ENCODE measurements around the gene ABAT.

ABAT gene

GRCh38 chr16:8717892-8718415 is 43.5 kb downstream of the ABAT start:
- DNase-seq (ENCODE audit: low read depth): no peak

DNA sequence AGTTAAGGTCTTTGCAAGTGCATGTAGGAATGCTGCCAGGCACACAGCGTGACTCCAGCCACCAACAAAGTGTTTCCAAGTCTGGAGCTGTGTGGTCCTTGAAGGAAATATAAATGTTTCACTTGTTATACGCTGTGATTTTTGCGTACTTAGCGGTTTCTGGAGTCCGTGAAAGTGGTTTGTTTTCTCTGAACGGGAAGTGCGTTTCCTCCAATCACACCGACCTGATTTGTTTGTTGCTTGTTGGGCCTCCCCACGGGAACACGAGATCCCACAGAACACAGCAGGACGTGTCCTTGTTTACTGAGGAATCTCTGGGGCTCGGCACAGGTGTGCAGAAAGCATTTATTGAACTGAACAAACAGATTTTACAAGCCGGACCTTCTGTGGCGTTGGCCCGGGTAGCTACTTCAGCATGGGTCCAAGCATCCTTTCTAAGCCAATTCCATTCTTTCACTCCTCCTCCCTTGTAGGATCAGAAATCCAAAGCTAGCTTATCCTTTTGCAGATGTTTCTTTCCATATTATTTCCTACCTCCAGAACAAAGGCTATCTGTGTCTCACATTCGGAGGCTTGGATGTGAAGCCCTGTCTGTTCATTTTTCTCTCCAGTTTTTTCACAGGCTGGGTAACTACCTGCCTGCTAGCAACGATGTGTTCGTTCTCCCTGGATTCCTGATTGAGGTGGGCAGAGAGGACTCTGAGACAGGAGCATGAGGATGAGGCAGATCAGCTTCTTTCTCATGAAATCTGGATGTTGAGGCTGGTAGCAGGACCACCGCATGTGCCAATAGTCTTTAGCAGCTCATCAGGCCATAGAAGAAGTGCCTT is 44.6 kb downstream of the ABAT start:
- DNase-seq (ENCODE audit: low read depth): no peak

- DNase-seq (ENCODE audit: low read depth): no peak
Measured at GRCh38 chr16:8720080-8720966, 45.9 kb downstream of the ABAT start.

DNA sequence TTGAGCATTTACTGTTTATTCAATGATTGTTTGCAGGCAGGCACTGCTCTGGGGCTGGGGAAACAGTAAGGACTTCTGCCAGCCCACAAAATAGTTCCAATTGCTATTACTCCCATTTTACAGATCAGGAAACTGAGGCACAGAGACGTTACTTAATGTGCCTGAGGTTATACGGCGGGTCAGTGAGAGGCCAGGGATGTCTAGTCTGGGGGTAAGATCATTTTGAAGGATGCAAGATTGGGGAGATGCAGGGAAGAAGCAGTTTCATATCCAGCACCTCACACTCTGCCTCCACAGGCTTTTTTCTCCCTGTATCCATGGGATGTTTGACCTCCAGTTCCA is 46.5 kb downstream of the ABAT start:
- no peak for DNase-seq (ENCODE audit: low read depth)

DNA sequence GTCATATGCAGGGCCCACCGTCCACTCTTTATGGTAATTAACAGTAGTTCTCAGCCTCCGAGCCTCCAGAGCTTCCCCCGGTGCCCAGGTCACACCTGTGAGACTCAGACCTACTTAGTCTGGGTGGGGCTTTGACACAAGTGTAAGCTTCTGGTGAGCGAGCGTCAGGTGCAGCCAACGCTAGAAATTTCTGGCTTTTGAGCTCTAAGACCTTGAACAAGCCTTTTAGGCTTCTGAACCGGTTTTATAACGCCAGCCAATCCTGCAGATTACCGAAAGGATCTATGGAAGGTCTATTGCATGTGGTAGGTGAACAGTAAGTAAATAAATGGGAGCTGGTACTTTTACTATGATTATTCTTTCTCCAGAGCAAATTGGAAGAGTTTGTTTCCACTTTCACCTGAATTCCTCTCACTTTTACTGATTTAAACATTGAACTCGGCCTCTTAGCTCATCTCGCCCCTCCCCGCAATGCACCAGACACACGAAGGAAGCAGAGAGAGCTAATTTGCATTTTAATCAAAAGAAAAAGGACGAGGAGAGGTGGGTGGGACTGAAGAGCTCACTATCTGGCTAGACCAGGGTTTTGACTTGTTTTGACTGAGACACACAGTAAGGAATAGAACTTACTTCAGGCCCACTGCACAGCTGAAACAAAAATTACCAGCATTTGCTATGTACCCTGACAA is 47.1 kb downstream of the ABAT start:
- DNase-seq (ENCODE audit: low read depth): no peak

GRCh38 chr16:8722025-8722348 is 47.6 kb downstream of the ABAT start:
- no peak for DNase-seq (ENCODE audit: low read depth)

DNA sequence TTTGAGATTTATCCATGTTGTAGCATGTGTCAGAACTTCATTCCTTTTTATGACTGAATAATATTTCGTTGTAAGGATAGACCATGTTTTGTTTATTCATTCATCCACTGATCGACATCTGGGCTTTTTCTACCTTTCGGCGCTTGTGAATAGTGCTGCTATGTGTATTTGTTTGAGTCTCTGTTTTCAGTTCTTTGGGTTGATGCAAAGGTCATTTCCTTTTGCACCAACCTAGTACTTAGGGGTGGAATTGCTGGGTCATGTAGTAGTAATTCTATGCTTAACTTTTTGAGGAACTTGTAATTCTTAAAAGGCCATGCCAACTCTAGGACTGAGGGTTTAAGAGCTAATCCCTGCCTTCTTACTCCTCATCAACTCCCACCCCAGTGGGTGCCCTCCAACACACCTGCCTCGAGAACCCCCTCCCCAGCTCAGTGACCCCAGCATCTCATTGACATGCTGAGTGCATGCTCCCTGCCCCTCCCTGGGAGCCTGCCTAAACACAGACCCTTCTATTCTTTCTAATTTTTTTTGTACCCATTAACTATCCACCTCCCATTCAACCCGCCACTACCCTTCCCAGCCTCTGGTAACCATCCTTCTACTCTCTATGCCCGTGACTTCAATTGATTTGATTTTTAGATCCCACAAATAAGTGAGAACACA is 51.2 kb downstream of the ABAT start:
- no peak for DNase-seq (ENCODE audit: low read depth)

- DNase-seq (ENCODE audit: low read depth): no peak
Measured at GRCh38 chr16:8727131-8727806, 52.9 kb downstream of the ABAT start.

- DNase-seq (ENCODE audit: low read depth): no peak
Measured at GRCh38 chr16:8727857-8728618, 53.6 kb downstream of the ABAT start.

DNA sequence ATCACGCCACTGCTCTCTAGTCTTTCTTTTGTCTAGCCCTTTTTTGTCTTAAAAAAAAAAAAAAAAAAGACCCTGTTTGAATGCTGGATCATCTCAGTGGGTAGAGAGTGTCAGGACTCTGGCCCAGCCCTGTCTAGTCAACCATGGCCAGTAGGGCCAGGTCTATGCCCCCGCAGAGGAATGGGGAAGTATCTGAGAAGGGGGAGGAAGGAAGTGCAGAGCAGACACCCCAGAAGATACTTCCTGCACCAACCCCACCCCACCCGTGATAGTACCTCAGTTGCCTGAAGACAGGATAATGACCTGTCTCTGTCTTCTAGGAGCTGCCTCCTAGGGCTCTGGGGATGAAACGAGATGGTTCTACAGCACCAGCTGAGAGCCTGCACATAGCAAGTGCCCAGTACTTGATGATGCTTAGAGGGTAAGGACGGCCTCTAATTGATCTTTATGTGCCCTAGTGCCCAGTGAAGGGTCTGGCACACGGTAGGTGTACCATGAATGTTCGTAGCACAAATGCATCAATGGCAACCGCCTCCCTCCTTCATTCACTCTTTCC is 55.4 kb downstream of the ABAT start:
- no peak for DNase-seq (ENCODE audit: low read depth)

GRCh38 chr16:8730335-8730915 is 56.0 kb downstream of the ABAT start:
- no peak for DNase-seq (ENCODE audit: low read depth)

- no peak for DNase-seq (ENCODE audit: low read depth)
Measured at GRCh38 chr16:8733849-8734540, 59.6 kb downstream of the ABAT start.

DNA sequence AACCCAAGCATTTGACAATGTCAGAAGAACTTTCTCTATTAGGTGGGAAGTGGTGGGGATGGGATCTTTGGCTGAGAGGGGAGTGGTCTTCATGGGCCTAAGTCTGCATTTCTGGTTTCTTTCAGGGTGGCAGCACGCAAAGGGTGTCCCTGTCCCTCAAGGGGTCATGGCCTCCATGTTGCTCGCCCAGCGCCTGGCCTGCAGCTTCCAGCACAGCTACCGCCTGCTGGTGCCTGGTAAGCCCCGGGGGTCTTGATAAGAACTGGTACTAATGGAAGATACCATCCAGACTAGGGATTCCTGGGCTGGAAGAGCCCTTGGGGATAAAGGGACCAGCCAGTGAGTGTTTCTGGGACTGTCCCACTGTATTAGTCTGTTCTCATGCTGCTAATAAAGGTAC is 61.2 kb downstream of the ABAT start:
- no peak for DNase-seq (ENCODE audit: low read depth)

DNA sequence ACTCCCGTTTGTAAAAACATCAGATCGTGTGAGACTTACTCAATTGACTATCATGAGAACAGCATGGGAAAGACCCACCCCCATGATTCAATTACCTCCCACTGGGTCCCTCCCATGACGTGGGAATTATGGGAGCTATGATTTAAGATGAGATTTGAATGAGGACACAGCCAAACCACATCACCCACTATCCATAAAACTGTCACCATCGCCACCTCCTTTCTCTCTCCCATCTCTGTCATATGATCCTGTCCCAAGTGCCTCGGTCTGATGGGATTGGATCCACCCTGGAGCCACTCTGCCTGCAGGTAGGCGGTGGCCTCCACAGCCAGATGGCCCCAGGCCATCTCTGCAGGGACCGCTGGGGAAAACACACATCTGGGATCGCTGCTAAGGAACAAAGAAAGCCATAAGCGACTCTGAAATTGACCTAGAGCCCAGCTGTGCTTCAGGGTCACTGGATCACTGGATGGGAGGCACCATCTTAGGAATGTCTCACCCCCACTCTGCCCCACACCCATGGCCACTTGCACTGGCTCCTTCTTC is 61.8 kb downstream of the ABAT start:
- no peak for DNase-seq (ENCODE audit: low read depth)

DNA sequence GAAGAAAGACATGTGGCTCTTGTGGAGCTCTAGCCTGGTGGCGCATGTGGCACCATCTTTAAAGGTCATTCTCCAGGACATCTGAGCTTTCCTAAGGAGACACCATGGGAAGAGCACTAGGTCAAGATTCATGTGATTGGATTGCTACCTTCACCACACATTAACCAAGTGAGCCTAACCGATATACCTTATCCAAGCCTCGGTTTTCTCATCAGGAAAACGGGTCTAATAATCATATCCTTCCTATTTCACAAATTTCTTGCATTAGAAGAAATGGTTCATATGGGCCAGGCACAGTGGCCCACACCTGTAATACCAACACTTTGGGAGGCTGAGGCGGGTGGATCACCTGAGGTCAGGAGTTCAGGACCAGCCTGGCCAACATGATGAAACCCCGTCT is 64.7 kb downstream of the ABAT start:
- DNase-seq (ENCODE audit: low read depth): no peak

DNA sequence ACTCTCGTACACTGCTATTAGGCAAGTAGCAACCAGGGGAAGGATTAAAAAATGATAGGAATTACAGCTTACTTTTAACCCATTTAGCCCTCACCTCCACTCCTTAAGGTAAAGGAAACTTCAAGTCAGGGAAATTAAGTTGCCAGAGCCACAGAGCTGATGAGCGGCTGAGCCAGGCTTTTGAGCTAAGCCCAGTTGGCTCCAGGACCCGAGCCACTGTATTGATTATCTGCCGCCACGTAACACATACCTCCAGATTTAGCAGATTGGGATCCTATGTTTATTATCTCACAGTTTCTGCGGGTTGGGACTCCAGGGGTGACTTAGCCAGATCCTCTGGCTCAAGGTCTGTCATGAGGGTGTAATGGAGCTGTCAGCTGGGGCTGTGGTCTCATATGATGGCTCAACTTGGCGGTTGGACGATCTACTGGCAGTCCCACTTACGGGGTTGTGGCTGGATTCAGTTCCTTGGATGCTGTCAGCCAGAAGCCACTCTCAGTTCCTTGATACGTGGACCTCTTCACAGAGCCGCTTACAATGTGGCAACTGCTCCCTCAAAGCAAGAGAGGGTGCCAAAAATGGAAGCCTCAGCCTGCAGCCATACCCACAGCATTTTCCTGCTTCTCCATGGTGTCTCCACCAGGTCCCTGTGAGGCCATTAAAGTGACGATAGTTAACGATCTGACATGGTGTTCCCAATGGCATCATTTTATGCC is 65.7 kb downstream of the ABAT start:
- DNase-seq (ENCODE audit: low read depth): no peak

DNA sequence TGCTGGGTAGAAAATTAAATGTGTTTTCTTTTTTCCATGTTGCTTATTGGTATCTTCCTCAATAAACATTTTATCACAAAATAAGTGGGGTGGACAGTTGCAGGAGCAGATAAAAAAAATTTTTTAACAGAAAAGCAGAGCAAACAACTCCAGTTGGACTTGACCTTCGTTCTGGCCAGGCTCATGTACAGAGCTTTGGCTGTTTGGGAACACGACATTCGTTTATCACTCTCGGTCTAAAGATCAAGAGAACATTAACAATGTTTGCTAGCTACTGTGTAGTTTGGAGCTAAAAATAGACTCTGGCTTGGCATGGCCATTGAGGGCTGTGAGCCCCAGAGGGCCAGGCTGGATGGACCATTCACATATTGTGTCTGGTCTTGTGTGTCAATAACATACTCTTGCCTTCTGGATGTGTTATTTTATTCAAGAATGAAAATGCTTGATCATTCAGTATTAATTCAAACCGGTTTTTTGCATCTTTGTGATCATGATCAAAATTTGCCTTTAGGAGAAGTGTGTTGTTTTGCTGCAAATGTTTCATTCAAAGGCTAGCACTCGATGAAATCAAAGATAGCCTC is 66.4 kb downstream of the ABAT start:
- DNase-seq (ENCODE audit: low read depth): no peak

- DNase-seq (ENCODE audit: low read depth): no peak
Measured at GRCh38 chr16:8741636-8742035, 67.2 kb downstream of the ABAT start.
